GM03348 (cell line): ENCODE measurements around the gene KRT79.

Experiments used
- DNase-seq: peaks from one replicate; pipeline ENCODE4 v3.0.0; 2012; ENCODE audit warnings: low spot score

KRT79 gene

DNA sequence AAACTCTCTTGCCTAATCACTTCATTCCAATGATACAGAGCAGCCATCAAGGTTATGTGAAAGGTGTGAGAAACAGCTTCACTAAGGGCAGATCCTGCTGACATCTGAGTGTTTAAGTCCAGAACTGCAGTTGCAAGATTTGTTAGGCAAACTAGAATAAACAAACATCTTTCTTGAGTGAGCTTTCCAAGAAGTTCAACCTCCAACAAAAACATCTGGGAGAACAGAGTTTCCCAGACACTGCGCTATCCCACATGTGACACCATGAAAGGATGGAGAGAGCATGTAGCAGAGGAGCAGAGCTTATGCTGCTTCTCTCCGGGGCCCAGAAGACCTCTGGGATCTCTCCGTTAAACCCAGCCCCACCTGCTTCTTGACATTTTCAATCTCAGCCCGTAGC, 62.6 kb downstream of the KRT79 start:
- no peak for DNase-seq
